Measurements from ENCODE around the gene DDX60.

The DDX60 gene

DNA sequence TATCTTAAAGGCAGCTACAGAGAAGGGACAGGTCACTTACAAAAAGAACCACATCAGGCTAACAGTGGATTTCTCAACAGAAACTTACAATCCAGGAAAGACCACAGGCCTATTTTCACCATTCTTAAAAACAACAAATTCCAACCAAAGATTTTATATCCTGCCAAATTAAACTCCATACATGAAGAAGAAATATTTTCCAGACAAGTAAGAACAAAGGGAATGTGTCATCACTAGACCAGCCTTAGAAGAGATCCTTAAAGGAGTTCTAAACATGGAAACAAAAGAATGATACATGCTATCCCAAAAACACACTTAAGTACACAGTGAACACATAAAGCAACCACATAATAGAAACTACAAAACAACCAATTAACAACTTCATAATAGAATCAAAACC is 120.6 kb downstream of the DDX60 start:
- H3K4me2 ChIP-seq (ENCODE audit: low read length), result no peak overlapping the region
- no peaks in the 10 kb centered on the region for H3K4me1 ChIP-seq (ENCODE audit: control insufficient read depth in 1 of 2, insufficient read depth in 2 of 2, low read length in 2 of 2)
- H3K9me3 ChIP-seq (ENCODE audit: insufficient read depth, low read depth, low read length), result peaks cover 2% of the 10 kb centered on the region
- no peak overlapping the region for H3K14ac ChIP-seq (ENCODE audit: low read length)
- no peak overlapping the region for H4K12ac ChIP-seq (ENCODE audit: low read depth, low read length)
- no peak overlapping the region for H3K9ac ChIP-seq (ENCODE audit: low read length)
- H3K27ac ChIP-seq (ENCODE audit: low read depth, low read length), result no peak overlapping the region
- H3K4me3 ChIP-seq (ENCODE audit: low read depth, low read length), result no peak overlapping the region
- no peak overlapping the region for H2AFZ ChIP-seq (ENCODE audit: insufficient read depth, low read length, poor library complexity)
- no peak overlapping the region for H2BK12ac ChIP-seq (ENCODE audit: low read length)
- no peak for DNase-seq
- no peak overlapping the region for H3K4ac ChIP-seq (ENCODE audit: low read depth, low read length)
- H2AK5ac ChIP-seq (ENCODE audit: low read length), result no peak overlapping the region
- no peak overlapping the region for H4K91ac ChIP-seq (ENCODE audit: low read depth, low read length)
- H4K8ac ChIP-seq (ENCODE audit: low read depth, low read length), result no peak overlapping the region
- H3K18ac ChIP-seq (ENCODE audit: low read length), result no peak overlapping the region
- no peak overlapping the region for H2BK5ac ChIP-seq (ENCODE audit: low read depth, low read length, poor library complexity)
- no peak overlapping the region for H2BK120ac ChIP-seq (ENCODE audit: insufficient read depth, low read length, poor library complexity)
- H3K79me1 ChIP-seq (ENCODE audit: low read length), result no peaks in the 10 kb centered on the region
- H3K23ac ChIP-seq (ENCODE audit: low read length), result no peak overlapping the region
- no peaks in the 10 kb centered on the region for H3K27me3 ChIP-seq (ENCODE audit: insufficient read depth, low read length)
- H3K79me2 ChIP-seq (ENCODE audit: control insufficient read depth, insufficient read depth, low read length, poor library complexity), result no peaks in the 10 kb centered on the region
- no peaks in the 10 kb centered on the region for H3K36me3 ChIP-seq (ENCODE audit: control insufficient read depth in 1 of 2, insufficient read depth in 2 of 2, low read length in 2 of 2)

DNA sequence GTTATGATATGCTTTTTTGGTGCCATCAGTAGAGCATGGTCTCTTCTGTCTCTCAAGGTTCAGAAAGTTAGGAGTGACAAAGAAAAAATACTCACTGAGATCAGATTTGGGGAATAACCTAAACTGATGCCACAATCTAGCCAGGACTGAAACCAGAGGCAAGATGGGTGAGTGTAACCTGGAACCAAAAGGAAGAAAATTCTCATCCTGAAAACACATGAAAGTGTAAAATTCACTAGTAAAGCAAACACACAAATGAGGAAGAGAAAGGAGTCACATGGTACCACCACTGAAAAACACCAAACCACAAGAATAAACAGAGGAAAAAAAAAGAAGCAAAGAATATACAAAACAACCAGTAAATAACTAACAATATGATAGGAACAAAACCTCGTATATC is 129.8 kb downstream of the DDX60 start:
- Histone ChIP-seq H3K9ac (ENCODE audit: low read length) (no peak overlapping the region), H3K4ac (ENCODE audit: low read depth, low read length) (no peak overlapping the region), H3K4me2 (ENCODE audit: low read length) (no peak overlapping the region), H2AK5ac (ENCODE audit: low read length) (no peak overlapping the region), H3K23ac (ENCODE audit: low read length) (no peak overlapping the region), H3K18ac (ENCODE audit: low read length) (no peak overlapping the region), H2BK12ac (ENCODE audit: low read length) (no peak overlapping the region), H2BK120ac (ENCODE audit: insufficient read depth, low read length, poor library complexity) (no peak overlapping the region), H3K27ac (ENCODE audit: low read depth, low read length) (no peak overlapping the region), H3K79me2 (ENCODE audit: control insufficient read depth, insufficient read depth, low read length, poor library complexity) (no peaks in the 10 kb centered on the region), H4K8ac (ENCODE audit: low read depth, low read length) (no peak overlapping the region), H2AFZ (ENCODE audit: insufficient read depth, low read length, poor library complexity) (no peak overlapping the region), H3K36me3 (ENCODE audit: control insufficient read depth in 1 of 2, insufficient read depth in 2 of 2, low read length in 2 of 2) (no peaks in the 10 kb centered on the region), H3K4me3 (ENCODE audit: low read depth, low read length) (no peak overlapping the region), H4K12ac (ENCODE audit: low read depth, low read length) (no peak overlapping the region), H2BK5ac (ENCODE audit: low read depth, low read length, poor library complexity) (no peak overlapping the region), H3K9me3 (ENCODE audit: insufficient read depth, low read depth, low read length) (no peaks in the 10 kb centered on the region), H3K79me1 (ENCODE audit: low read length) (no peaks in the 10 kb centered on the region), H3K4me1 (ENCODE audit: control insufficient read depth in 1 of 2, insufficient read depth in 2 of 2, low read length in 2 of 2) (no peaks in the 10 kb centered on the region), H4K91ac (ENCODE audit: low read depth, low read length) (no peak overlapping the region), H3K14ac (ENCODE audit: low read length) (no peak overlapping the region), H3K27me3 (ENCODE audit: insufficient read depth, low read length) (no peaks in the 10 kb centered on the region)
- no CpG with 5 or more reads among the region's 1 CpG for WGBS (ENCODE audit: extremely low coverage, insufficient coverage, insufficient read length)
- DNase-seq, result no peak

DNA sequence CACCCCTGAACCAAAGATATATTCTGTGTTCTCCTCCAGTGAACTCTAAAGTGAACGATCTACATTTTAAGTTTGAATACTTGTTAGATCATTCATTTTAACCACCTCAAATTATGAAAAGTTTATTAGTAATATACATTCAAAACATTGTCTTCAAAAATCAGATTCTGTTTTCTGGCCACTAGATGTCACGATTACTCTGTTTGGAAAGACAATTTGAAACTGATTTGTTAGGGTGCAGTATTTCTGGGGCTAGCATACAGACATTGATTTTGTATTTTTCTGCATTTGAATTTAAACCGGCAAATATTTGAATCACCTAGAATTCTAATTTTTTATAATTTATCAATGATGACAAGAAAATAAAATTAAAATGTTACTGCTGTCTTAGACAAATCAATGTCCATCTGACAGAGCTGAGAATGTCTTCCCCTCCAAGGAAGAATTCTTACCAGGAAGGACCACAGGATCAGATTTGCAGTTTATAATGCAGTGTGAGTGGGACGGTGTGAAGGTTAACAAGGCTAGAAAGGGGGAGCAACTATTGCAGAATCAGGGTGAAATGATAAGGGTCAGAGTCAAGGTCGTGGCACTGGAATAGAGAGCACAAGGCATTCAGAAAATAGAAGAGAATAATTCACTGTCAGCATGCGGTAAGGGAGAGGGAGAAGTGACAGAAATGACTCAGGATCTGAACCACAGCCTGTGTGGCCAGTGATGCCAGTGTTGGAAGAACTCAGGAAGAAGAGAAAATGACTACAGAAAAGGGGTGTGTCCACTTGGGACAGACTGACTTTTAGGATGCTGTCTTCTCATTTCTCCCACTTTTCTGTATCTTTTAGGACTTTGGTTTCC is 134.6 kb downstream of the DDX60 start:
- no peaks in the 10 kb centered on the region for H3K4me1 ChIP-seq (ENCODE audit: control insufficient read depth in 1 of 2, insufficient read depth in 2 of 2, low read length in 2 of 2)
- no peaks in the 10 kb centered on the region for H3K9me3 ChIP-seq (ENCODE audit: insufficient read depth, low read depth, low read length)
- H4K8ac ChIP-seq (ENCODE audit: low read depth, low read length), result no peak overlapping the region
- peak in 1 of 2 donors; percentile 35 for DNase-seq
- H4K91ac ChIP-seq (ENCODE audit: low read depth, low read length), result no peak overlapping the region
- no peaks in the 10 kb centered on the region for H3K36me3 ChIP-seq (ENCODE audit: control insufficient read depth in 1 of 2, insufficient read depth in 2 of 2, low read length in 2 of 2)
- H3K27ac ChIP-seq (ENCODE audit: low read depth, low read length), result no peak overlapping the region
- no peak overlapping the region for H2BK120ac ChIP-seq (ENCODE audit: insufficient read depth, low read length, poor library complexity)
- no peak overlapping the region for H4K12ac ChIP-seq (ENCODE audit: low read depth, low read length)
- H2BK12ac ChIP-seq (ENCODE audit: low read length), result no peak overlapping the region
- H3K27me3 ChIP-seq (ENCODE audit: insufficient read depth, low read length), result no peaks in the 10 kb centered on the region
- H3K18ac ChIP-seq (ENCODE audit: low read length), result no peak overlapping the region
- H3K9ac ChIP-seq (ENCODE audit: low read length), result no peak overlapping the region
- H3K14ac ChIP-seq (ENCODE audit: low read length), result no peak overlapping the region
- no peaks in the 10 kb centered on the region for H3K79me2 ChIP-seq (ENCODE audit: control insufficient read depth, insufficient read depth, low read length, poor library complexity)
- H2BK5ac ChIP-seq (ENCODE audit: low read depth, low read length, poor library complexity), result no peak overlapping the region
- H3K4ac ChIP-seq (ENCODE audit: low read depth, low read length), result no peak overlapping the region
- H2AK5ac ChIP-seq (ENCODE audit: low read length), result no peak overlapping the region
- H2AFZ ChIP-seq (ENCODE audit: insufficient read depth, low read length, poor library complexity), result no peak overlapping the region
- H3K23ac ChIP-seq (ENCODE audit: low read length), result no peak overlapping the region
- H3K4me3 ChIP-seq (ENCODE audit: low read depth, low read length), result no peak overlapping the region
- H3K79me1 ChIP-seq (ENCODE audit: low read length), result no peaks in the 10 kb centered on the region
- WGBS (ENCODE audit: extremely low coverage, insufficient coverage, insufficient read length), result no CpG with 5 or more reads among the region's 6 CpGs
- no peak overlapping the region for H3K4me2 ChIP-seq (ENCODE audit: low read length)

DNA sequence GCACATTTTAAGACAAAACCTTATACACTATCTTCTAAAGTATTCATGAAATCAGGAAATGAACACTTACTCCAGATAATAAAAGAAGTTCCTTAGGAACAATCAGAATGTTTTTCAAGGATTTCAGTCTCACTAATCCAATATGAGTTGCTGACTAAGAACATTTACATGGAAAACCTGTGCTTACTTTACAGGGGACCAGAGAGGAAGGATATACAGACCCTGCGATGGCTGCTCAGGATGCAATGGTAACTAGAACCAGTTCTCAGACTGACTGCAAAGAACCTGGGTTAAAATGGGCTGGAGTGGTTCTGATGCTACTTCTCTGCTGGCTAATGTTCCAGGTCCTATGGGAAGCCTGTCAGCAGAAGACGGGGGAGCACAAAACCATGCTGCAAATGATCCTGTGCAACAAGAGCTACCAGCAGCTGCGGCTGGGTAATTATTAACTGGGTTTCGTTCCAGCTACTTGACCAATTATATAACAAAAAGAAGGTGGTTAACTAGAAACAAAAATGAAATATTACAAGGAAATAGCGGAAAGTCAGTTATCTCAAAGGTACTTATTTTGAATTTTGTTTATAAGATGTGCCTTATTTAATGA is 140.9 kb downstream of the DDX60 start:
- Histone ChIP-seq H3K27me3 (ENCODE audit: insufficient read depth, low read length) (no peaks in the 10 kb centered on the region), H3K4me1 (ENCODE audit: control insufficient read depth in 1 of 2, insufficient read depth in 2 of 2, low read length in 2 of 2) (no peaks in the 10 kb centered on the region), H4K12ac (ENCODE audit: low read depth, low read length) (no peak overlapping the region), H2BK120ac (ENCODE audit: insufficient read depth, low read length, poor library complexity) (no peak overlapping the region), H3K4me2 (ENCODE audit: low read length) (no peak overlapping the region), H2AFZ (ENCODE audit: insufficient read depth, low read length, poor library complexity) (no peak overlapping the region), H2AK5ac (ENCODE audit: low read length) (no peak overlapping the region), H4K91ac (ENCODE audit: low read depth, low read length) (no peak overlapping the region), H2BK5ac (ENCODE audit: low read depth, low read length, poor library complexity) (no peak overlapping the region), H3K4ac (ENCODE audit: low read depth, low read length) (no peak overlapping the region), H3K9me3 (ENCODE audit: insufficient read depth, low read depth, low read length) (no peaks in the 10 kb centered on the region), H3K79me1 (ENCODE audit: low read length) (no peaks in the 10 kb centered on the region), H3K18ac (ENCODE audit: low read length) (no peak overlapping the region), H2BK12ac (ENCODE audit: low read length) (no peak overlapping the region), H3K14ac (ENCODE audit: low read length) (no peak overlapping the region), H3K23ac (ENCODE audit: low read length) (no peak overlapping the region), H3K27ac (ENCODE audit: low read depth, low read length) (no peak overlapping the region), H3K36me3 (ENCODE audit: control insufficient read depth in 1 of 2, insufficient read depth in 2 of 2, low read length in 2 of 2) (no peaks in the 10 kb centered on the region), H3K4me3 (ENCODE audit: low read depth, low read length) (no peak overlapping the region), H3K9ac (ENCODE audit: low read length) (no peak overlapping the region), H3K79me2 (ENCODE audit: control insufficient read depth, insufficient read depth, low read length, poor library complexity) (no peaks in the 10 kb centered on the region), H4K8ac (ENCODE audit: low read depth, low read length) (no peak overlapping the region)
- DNase-seq, result no peak
- WGBS (ENCODE audit: extremely low coverage, insufficient coverage, insufficient read length), result no CpG with 5 or more reads among the region's 5 CpGs

All from trophoblast cell (in vitro differentiated cells and primary cell).